Measurements from ENCODE around the gene CNTNAP2. TPM values are rescaled to one million over a fixed set of nuclear protein-coding genes. Genes with fewer than 3 reads are reported as not detected.

CNTNAP2 gene
- total and polyA plus RNA-seq, 9 of the 15 experiments (the other 6 are each of a cell fraction or from before 2014, with no cell fraction given), result 0.04 to 0.62 (median 0.09) TPM; not detected in 4

- intact Hi-C loops (cut with micrococcal nuclease), result no loop called here
- H3K9me3 ChIP-seq (replicated peaks; ENCODE audit: control insufficient read depth, insufficient read depth, low read depth, low read length), result 0 out of 2 replicates have a peak, but pooled peaks cover 6% of the 10 kb centered on the region
- no peaks in the 10 kb centered on the region for H3K36me3 ChIP-seq (ENCODE audit: control insufficient read depth, insufficient read depth, low read length)
- DNase-seq (ENCODE audit: extremely low read depth in 1 of 4, low spot score in 3 of 4), result no peak
- no peaks in the 10 kb centered on the region for H3K9me1 ChIP-seq (ENCODE audit: control insufficient read depth, insufficient read depth, low read length)
- no peak for ATAC-seq
- CTCF ChIA-PET (ENCODE audit: low intra/inter-chr PET ratio), result no interaction called here
- no peak overlapping the region for H3K4me3 ChIP-seq
- POLR2A ChIA-PET, result no interaction called here
- 1% methylated on average over 6 of the region's 6 CpGs for WGBS (ENCODE audit: insufficient coverage, low coverage, missing lambda C conversion rate)
- H3K27me3 ChIP-seq (ENCODE audit: control insufficient read depth in 2 of 2, insufficient read depth in 2 of 2, low read length in 2 of 2), result no peaks in the 10 kb centered on the region
- FAIRE-seq, result no peak
- no peak overlapping the region for H3K9ac ChIP-seq (ENCODE audit: insufficient read depth in 1 of 2, low read depth in 2 of 2, low read length in 2 of 2)
- no peaks in the 10 kb centered on the region for H3K4me1 ChIP-seq (replicated peaks in 1 of 2; ENCODE audit: control insufficient read depth in 2 of 2, insufficient read depth in 2 of 2, low read length in 2 of 2)
- no peaks in the 10 kb centered on the region for H4K20me1 ChIP-seq (replicated peaks; ENCODE audit: control insufficient read depth, insufficient read depth, low read length)
- no peak overlapping the region for H2AFZ ChIP-seq (ENCODE audit: low read depth, low read length)
- in situ Hi-C loops (cut with MboI), result no loop called here
- BruUV-seq (replicated peaks), result no TSS peak
- H3K4me2 ChIP-seq (ENCODE audit: insufficient read depth, low read length), result no peak overlapping the region
- no peak overlapping the region for H3K27ac ChIP-seq (ENCODE audit: extremely low read depth, low read depth, low read length)
- TF ChIP-seq HNRNPK (IDR thresholded peaks at IDR 0.05; ENCODE audit: low read depth, low read length, poor library complexity, severe bottlenecking) (no peak), RNF219 (CRISPR knock-in tag; IDR thresholded peaks at IDR 0.05) (no peak), CTCFL (IDR thresholded peaks at IDR 0.05; ENCODE audit: borderline replicate concordance, insufficient read depth, low read depth, low read length, poor library complexity, severe bottlenecking) (no peak), ZNF143 (CRISPR knock-in tag; IDR thresholded peaks at IDR 0.05) (no peak), RBFOX2 (IDR thresholded peaks at IDR 0.05; ENCODE audit: low read depth, low read length) (no peak), HDAC6 (IDR thresholded peaks at IDR 0.05; ENCODE audit: low read depth, low read length) (no peak), CBFA2T2 (conservative IDR thresholded peaks at IDR 0.05) (no peak), PCBP2 (IDR thresholded peaks at IDR 0.05; ENCODE audit: low read depth, low read length, poor library complexity, severe bottlenecking) (no peak)
- H3K79me2 ChIP-seq (ENCODE audit: control insufficient read depth, insufficient read depth, low read length), result no peaks in the 10 kb centered on the region
Measured at GRCh38 chr7:146494952-146495596, 378.5 kb downstream of the CNTNAP2 start.
